Anterior cingulate cortex (tissue), 58 donors: ENCODE results near the gene SMARCAD1.

Experiments
- DNase-seq, 58 donors: peaks; one replicate each; lab custom pipeline; 2025; lab: John Stamatoyannopoulos, UW

Gene SMARCAD1

GRCh38 chr4:94228493-94229216, 21.0 kb downstream of the SMARCAD1 start:
- no peak for DNase-seq

GRCh38 chr4:94232519-94232918, 24.9 kb downstream of the SMARCAD1 start:
- DNase-seq, result no peak

GRCh38 chr4:94235825-94236224, 28.2 kb downstream of the SMARCAD1 start:
- no peak for DNase-seq

- no peak for DNase-seq
Measured at GRCh38 chr4:94237271-94237670, 29.6 kb downstream of the SMARCAD1 start.

GRCh38 chr4:94238160-94238559, 30.5 kb downstream of the SMARCAD1 start:
- no peak for DNase-seq

GRCh38 chr4:94240384-94240783, 32.7 kb downstream of the SMARCAD1 start:
- no peak for DNase-seq

GRCh38 chr4:94244087-94244828, 36.6 kb downstream of the SMARCAD1 start:
- DNase-seq, result no peak

GRCh38 chr4:94244829-94245185, 37.1 kb downstream of the SMARCAD1 start:
- DNase-seq, result no peak

GRCh38 chr4:94251094-94251493, 43.4 kb downstream of the SMARCAD1 start:
- no peak for DNase-seq

- no peak for DNase-seq
Measured at GRCh38 chr4:94253036-94253435, 45.4 kb downstream of the SMARCAD1 start.

- no peak for DNase-seq
Measured at GRCh38 chr4:94256144-94256783, 48.6 kb downstream of the SMARCAD1 start.

- no peak for DNase-seq
Measured at GRCh38 chr4:94256828-94257227, 49.2 kb downstream of the SMARCAD1 start.

GRCh38 chr4:94262163-94263016, 54.7 kb downstream of the SMARCAD1 start:
- DNase-seq, result no peak

GRCh38 chr4:94267037-94267436, 59.4 kb downstream of the SMARCAD1 start:
- DNase-seq, result no peak

GRCh38 chr4:94271248-94271647, 63.6 kb downstream of the SMARCAD1 start:
- no peak for DNase-seq

- no peak for DNase-seq
Measured at GRCh38 chr4:94274912-94275311, 67.2 kb downstream of the SMARCAD1 start.

GRCh38 chr4:94276204-94276603, 68.5 kb downstream of the SMARCAD1 start:
- DNase-seq, result no peak

GRCh38 chr4:94277534-94277933, 69.9 kb downstream of the SMARCAD1 start:
- DNase-seq, result no peak

GRCh38 chr4:94278781-94279180, 71.1 kb downstream of the SMARCAD1 start:
- DNase-seq, result no peak

GRCh38 chr4:94284889-94285288, 77.2 kb downstream of the SMARCAD1 start:
- DNase-seq, result no peak

- no peak for DNase-seq
Measured at GRCh38 chr4:94285666-94286065, 78.0 kb downstream of the SMARCAD1 start.
